ENCODE measurements around the gene ANG. TPM values are rescaled to one million over a fixed set of nuclear protein-coding genes. Genes with fewer than 3 reads are reported as not detected.

The ANG gene
- total RNA-seq, 3 donors from 2014 or later (not counting 1 experiment from before 2014, with no cell fraction given) = 0.35 TPM; not detected in 2

- no peaks in the 10 kb centered on the region for H3K36me3 Mint-ChIP-seq
- H3K27me3 Mint-ChIP-seq (ENCODE audit: low read depth in 2 of 2) = peaks cover 10 to 22% of the 10 kb centered on the region in 2 donors
- DNase-seq = no peak
- no peak overlapping the region for H3K4me3 Mint-ChIP-seq
- H3K27me3 ChIP-seq (ENCODE audit: control insufficient read depth, insufficient read depth, low read length) = no peaks in the 10 kb centered on the region
- H3K36me3 ChIP-seq (ENCODE audit: control insufficient read depth, insufficient read depth, low read length) = no peaks in the 10 kb centered on the region
- no peaks in the 10 kb centered on the region for H3K9me3 Mint-ChIP-seq
- no peak overlapping the region for H3K27ac Mint-ChIP-seq
- H3K4me1 Mint-ChIP-seq = no peaks in the 10 kb centered on the region
- H3K4me3 ChIP-seq (ENCODE audit: low read length) = no peak overlapping the region
- H3K4me1 ChIP-seq (ENCODE audit: control insufficient read depth, insufficient read depth, low read length) = no peaks in the 10 kb centered on the region
- H3K27ac ChIP-seq (ENCODE audit: low read length) = no peak overlapping the region
- intact Hi-C loops (cut with micrococcal nuclease) = no loop called here
- no peak for ATAC-seq
- WGBS (ENCODE audit: insufficient coverage) = 72% methylated on average over 6 of the region's 6 CpGs
- no peak for TF ChIP-seq CTCF (IDR thresholded peaks at IDR 0.05)
- H3K9me3 ChIP-seq (ENCODE audit: control insufficient read depth, insufficient read depth, low read length) = no peaks in the 10 kb centered on the region
Measured at GRCh38 chr14:20730891-20731290, 42.3 kb downstream of the ANG start.

- no peaks in the 10 kb centered on the region for H3K9me3 Mint-ChIP-seq
- H3K27ac Mint-ChIP-seq = no peak overlapping the region
- H3K27me3 ChIP-seq (ENCODE audit: control insufficient read depth, insufficient read depth, low read length) = no peaks in the 10 kb centered on the region
- 100% methylated on average over 3 of the region's 5 CpGs for WGBS (ENCODE audit: insufficient coverage)
- no peaks in the 10 kb centered on the region for H3K4me1 Mint-ChIP-seq
- no peaks in the 10 kb centered on the region for H3K4me1 ChIP-seq (ENCODE audit: control insufficient read depth, insufficient read depth, low read length)
- no peak overlapping the region for H3K27ac ChIP-seq (ENCODE audit: low read length)
- H3K4me3 Mint-ChIP-seq = no peak overlapping the region
- H3K27me3 Mint-ChIP-seq (ENCODE audit: low read depth in 2 of 2) = peaks cover 5 to 7% of the 10 kb centered on the region in 2 donors
- H3K9me3 ChIP-seq (ENCODE audit: control insufficient read depth, insufficient read depth, low read length) = no peaks in the 10 kb centered on the region
- H3K36me3 Mint-ChIP-seq = no peaks in the 10 kb centered on the region
- DNase-seq = no peak
- no peaks in the 10 kb centered on the region for H3K36me3 ChIP-seq (ENCODE audit: control insufficient read depth, insufficient read depth, low read length)
- intact Hi-C loops (cut with micrococcal nuclease) = no loop called here
- no peak overlapping the region for H3K4me3 ChIP-seq (ENCODE audit: low read length)
- TF ChIP-seq CTCF (IDR thresholded peaks at IDR 0.05) = no peak
- no peak for ATAC-seq
Measured at GRCh38 chr14:20732477-20732876, 43.9 kb downstream of the ANG start.

- TF ChIP-seq CTCF (IDR thresholded peaks at IDR 0.05) = no peak
- no peaks in the 10 kb centered on the region for H3K9me3 Mint-ChIP-seq
- no peaks in the 10 kb centered on the region for H3K4me1 Mint-ChIP-seq
- peaks cover 0 to under 1% of the 10 kb centered on the region in 2 donors for H3K27me3 Mint-ChIP-seq (ENCODE audit: low read depth in 2 of 2)
- 72% methylated on average over 6 of the region's 6 CpGs for WGBS (ENCODE audit: insufficient coverage)
- DNase-seq (no peak), ATAC-seq (no peak)
- no peaks in the 10 kb centered on the region for H3K36me3 ChIP-seq (ENCODE audit: control insufficient read depth, insufficient read depth, low read length)
- no peak overlapping the region for H3K4me3 Mint-ChIP-seq
- H3K27ac Mint-ChIP-seq = no peak overlapping the region
- H3K9me3 ChIP-seq (ENCODE audit: control insufficient read depth, insufficient read depth, low read length) = no peaks in the 10 kb centered on the region
- no peak overlapping the region for H3K4me3 ChIP-seq (ENCODE audit: low read length)
- no peaks in the 10 kb centered on the region for H3K27me3 ChIP-seq (ENCODE audit: control insufficient read depth, insufficient read depth, low read length)
- no peaks in the 10 kb centered on the region for H3K4me1 ChIP-seq (ENCODE audit: control insufficient read depth, insufficient read depth, low read length)
- intact Hi-C loops (cut with micrococcal nuclease) = no loop called here
- H3K27ac ChIP-seq (ENCODE audit: low read length) = no peak overlapping the region
- H3K36me3 Mint-ChIP-seq = no peaks in the 10 kb centered on the region
Measured at GRCh38 chr14:20732979-20733635, 44.5 kb downstream of the ANG start.

Data from natural killer cell (primary cell).